A204.1 (cell line): ENCODE data around the gene MAD1L1.

Source experiments
- FAIRE-seq: peaks from 2 replicates; lab custom pipeline; 2012; peaks lifted over from hg19 to GRCh38; lab: Jason Lieb, UNC

Gene MAD1L1

DNA sequence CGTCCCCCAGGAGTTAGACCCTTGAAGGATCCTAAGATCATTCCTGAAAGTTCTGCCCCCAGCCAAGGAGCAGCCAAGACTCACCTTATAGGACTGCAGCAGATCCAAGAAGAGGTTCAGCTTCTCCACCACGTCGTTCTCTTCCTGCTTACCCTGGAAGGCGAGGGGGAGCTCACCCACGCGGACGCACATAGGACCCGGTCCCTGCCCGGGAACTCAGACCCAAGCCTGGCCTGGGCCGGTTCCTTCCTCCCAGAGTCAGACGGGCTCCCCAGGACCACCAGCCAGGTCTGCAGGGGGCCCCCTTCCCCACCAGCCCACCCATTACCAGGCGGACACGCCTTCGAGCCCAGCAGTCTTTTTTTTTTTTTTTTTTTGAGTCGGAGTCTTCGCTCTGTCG lies 24.9 kb upstream of the MAD1L1 start:
- no peak for FAIRE-seq

DNA sequence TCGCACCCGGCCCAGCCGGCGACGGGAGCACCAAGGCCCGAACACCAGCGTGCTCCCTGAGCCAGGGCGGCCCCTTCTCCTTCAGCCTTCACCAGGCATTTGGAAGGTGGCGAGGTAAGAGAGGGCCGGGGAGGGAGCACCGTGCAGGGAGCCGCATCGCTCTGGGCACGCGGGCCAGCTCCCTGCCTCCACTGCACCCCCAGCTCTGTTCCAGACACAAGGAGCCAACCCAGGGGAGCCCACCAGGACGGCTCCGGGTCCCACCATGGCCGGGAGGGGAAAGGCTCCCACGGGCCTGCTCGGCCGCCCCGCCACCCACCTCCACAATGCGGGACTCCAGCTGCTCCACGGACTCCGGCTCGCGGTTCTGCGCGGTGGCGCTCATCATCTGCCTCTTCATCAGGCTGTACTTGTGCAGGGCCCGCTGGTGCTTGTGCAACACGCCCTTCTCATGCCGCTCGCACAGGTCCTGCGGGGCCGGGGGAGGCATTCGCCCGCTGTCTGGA lies 24.4 kb upstream of the MAD1L1 start:
- FAIRE-seq: no peak

DNA sequence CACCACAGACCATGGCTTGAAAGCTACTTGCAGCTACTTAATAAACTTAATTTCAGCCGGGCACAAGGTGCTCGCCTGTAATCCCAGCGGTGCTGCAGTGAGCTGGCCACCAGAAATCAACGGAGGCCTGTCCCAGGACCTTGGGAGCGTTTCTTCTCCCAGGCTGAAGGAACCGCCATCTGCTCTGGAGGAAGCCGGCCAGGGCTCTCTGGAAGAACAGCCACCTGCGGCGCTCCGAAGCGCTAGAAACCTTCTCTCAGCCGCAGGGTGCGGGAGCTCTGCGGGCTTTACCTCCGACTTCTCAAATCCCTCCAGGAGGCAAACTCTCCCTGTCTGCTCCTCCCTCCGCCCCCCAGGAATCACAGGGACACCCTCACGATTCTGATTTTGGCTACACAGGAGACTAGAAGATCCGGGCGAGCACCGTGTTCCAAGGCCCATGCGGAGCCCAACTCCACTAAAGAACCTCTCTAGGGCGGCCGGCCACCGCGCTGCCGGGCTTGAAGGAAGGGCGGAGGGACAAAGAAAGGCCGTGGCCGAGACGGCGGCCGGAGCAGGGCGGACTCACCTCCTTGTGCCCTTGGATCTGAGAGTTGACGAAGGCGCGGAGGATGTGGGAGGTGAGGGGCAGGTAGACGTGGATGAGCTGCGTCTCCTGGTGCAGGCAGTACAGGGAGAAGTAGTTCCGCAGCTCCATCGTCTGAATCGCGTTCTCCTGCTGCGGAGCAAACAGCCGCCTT lies 23.7 kb upstream of the MAD1L1 start:
- FAIRE-seq: no peak

- FAIRE-seq: no peak
Measured at GRCh38 chr7:2255145-2256139, 22.7 kb upstream of the MAD1L1 start.

- FAIRE-seq: no peak
Measured at GRCh38 chr7:2254429-2255144, 21.8 kb upstream of the MAD1L1 start.

GRCh38 chr7:2253525-2254244 lies 20.9 kb upstream of the MAD1L1 start:
- no peak for FAIRE-seq

GRCh38 chr7:2253021-2253420 lies 20.3 kb upstream of the MAD1L1 start:
- FAIRE-seq: no peak

DNA sequence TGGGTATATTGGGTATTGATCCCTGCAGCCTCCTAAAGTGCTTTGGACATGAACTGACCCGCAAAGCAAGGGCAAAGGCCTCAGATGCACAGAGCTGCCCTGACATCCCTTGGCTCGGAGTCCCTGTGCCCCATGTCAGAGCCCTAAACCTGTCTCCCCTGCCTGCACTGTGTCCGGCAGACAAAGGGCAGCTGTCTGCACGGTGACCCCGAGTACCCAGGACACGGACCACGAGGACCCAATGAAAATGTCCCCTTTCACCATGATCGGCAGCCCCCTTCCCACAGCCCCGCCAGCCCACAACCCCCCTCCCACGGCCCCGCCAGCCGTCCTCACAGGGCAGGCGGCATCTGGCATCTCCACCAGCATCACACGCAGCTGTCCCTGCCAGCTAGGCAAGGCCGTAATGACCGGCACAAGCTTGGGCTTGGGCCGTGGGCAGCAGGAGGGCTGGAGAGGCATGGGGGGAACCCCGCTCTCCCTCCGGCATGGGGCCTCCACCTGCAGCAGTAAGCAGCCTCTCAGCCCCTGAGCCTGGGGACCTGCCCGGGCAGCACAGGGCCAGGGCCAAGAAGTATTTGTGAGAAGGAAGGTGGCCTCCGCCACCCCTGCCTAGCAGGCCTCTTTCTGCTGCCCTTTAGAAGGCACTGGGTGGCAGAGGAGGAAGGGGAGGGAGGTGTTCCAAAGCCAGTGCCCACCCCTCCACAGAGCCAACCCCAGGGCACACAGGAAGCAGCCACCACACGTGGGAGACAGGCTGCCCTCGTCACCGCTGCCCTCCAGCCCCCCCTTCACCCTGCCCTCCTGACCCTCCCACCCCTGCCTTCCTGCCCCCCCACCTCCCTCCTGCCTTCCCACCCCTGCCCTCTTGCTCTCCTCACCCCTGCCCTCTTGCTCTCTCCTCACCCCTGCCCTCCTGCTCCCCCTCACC lies 19.4 kb upstream of the MAD1L1 start:
- FAIRE-seq: no peak

DNA sequence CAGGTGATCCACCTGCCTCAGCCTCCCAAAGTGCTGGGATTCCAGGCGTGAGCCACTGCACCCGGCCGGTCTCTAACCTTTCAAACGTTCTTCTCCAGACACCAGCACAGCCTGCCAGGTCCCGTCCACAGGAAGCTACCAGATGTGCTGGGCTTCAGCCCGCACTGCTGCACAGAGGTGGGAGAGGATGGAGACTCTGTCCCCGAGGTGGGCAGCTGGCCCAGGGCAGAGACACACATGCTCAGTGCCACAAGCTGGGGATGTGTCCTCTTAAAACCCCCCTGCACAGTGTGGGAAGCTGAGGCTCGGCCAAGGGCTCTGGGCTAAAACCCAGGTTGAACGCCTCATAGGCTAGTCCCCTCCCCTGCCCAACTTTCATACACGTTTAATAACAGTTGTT lies 18.6 kb upstream of the MAD1L1 start:
- FAIRE-seq: no peak

- no peak for FAIRE-seq
Measured at GRCh38 chr7:2249744-2250323, 17.1 kb upstream of the MAD1L1 start.

DNA sequence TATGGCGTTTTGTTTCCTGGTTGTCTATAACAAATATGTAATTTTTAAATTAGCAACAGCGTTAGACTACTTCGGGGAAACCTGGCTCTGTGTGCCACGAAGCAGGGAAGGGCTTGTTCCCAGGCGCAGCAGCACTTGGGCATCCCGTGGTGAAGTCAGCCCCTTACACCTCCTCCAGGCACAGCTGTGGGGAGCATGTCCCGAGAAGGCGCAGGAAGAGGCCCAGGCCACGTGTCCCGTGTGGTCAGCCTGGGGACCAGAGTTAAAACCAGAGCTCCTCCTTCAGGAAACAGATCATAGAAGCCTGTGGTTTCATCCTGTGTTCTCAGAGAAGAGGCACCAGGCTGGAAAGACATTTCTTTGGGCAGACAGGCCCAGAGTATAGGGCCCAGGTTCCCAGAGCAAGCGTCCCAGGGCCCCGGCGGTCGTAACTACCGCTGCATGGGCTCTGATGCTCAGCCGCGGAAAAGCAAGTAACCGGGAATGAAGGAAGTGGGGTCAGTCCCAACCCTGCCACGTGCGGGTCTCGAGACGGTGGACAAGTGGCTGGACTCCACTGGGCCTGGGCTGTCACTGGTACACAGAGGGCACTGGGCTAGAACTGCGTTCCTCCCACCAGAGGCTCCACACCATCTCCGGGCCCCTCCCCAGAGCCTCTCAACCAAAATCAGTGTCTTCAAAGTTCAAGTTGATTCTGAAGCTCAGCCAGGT lies 16.4 kb upstream of the MAD1L1 start:
- FAIRE-seq: no peak

DNA sequence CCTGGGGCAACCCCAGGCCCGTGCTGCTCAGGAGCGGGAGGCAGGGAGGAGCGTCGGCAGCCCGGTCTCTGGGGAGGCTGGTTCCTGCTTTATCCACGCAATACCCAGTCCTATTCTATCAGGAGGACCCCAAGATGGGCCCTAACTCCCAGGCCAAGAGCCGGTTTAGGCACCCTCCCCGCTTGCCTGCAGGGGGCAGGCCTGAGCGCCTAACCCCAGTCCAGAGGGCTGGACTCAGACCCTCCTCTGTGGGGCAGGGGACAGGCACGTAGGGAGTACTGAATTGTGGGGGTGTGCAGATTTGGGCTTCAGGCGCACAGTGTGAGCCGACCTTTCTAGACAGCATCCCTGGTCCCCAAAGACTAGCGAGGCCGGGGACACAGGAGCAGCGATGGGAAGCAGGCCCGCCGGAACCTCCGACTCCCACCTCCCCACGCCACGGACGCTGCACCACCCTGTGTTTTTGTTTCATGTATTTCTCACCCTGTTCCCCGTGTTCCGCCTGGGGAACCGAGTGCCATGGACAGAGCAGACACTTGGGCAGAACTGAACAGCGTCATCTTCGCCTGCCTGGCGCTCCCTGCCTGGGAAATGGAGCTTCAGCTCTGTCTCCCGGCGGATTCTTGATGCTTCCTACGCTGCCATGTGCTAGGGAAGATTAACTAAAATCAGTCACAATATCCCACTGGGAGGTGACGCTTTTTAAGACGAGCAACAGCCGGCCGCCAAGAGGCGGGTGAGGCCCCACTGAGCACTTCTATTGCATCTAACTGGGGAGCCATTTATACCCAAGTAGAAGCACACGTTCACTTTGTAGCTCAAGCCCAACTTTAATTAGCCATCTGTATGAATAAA lies 14.6 kb upstream of the MAD1L1 start:
- FAIRE-seq: no peak

DNA sequence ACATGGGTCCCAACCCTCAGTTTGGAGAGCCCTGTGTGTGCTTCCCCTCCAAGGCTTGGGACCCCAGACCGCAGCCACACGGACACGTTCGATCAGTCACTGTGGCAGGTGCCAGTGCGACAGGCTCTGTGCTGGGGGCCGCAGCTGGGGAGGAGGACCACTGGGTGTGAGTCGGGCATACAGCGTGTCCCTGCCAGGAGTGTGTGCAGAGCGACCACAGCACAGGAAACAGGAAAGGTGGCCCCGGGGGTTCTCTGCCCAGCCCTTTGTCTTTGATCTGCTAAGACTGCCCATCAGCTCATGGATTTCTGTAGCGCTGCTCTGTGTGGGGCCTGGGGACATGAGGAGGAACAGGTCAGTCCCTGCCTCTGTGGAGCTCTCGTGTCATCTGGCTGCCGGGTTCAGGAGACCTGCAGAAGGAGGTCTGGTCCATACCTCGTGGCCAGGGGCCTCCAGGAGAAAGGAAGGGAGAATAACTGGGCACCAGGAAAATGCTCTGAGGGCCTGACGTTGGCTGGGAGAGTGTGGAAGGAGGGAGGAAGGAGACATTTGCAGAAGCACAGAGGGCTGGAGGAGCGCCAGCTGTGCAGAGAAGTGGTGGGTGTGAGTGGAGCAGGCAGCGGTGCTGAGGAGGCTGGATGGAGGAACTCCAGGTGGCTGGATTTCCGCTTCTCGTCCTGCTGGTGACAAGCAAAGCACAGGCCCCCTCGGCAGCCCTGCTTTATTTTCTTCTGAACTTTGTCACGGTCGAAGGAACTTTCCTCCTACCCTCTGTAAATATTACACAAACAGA lies 13.3 kb upstream of the MAD1L1 start:
- FAIRE-seq: no peak

GRCh38 chr7:2244404-2244995 lies 11.8 kb upstream of the MAD1L1 start:
- FAIRE-seq: no peak

DNA sequence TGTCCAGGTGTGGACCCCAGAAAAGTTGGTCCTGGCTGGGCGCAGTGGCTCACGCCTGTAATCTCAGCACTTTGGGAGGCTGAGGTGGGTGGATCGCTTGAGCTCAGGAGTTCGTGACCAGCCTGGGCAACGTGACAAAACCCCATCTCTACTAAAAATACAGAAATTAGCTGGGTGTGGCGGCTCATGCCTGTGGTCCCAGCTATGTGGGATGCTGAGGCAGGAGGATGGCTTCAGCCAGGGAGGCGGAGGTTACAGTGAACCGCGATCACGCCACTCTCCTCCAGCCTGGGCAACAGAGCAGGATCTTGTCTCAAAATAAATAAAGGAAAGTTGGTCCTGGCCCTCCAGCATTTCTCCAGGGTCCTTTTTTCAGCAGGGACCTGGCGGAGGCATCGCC lies 10.7 kb upstream of the MAD1L1 start:
- no peak for FAIRE-seq

- no peak for FAIRE-seq
Measured at GRCh38 chr7:2242541-2243429, 10.0 kb upstream of the MAD1L1 start.
